Activated CD4-positive, alpha-beta T cell treated with anti-CD3 and anti-CD28 coated beads for 36 hours (primary cell): ENCODE results near the gene RAB20. TPM values are rescaled to one million over a fixed set of nuclear protein-coding genes. Genes with fewer than 3 reads are reported as not detected.
"Not testable (repeated sequence)": the region's sequence is repeated elsewhere in the genome, so short reads cannot be mapped to it uniquely, and the experiment has no call there.

ENCODE experiments used
- ATAC-seq: fragments of 200-7000 bp; cut with Tn5 transposase; one replicate; pipeline ENCODE4 v1.10.0; 2021; ENCODE audit warnings: mild to moderate bottlenecking, moderate library complexity
- CTCF ChIA-PET: fragments of 350-600 bp; sonication (Branson Sonifier 250); formaldehyde crosslinking; loops from one replicate; lab custom pipeline; 2021; ENCODE audit warnings: antibody characterized with exemption; lab: Charles Lee
- POLR2A ChIA-PET: fragments of 350-600 bp; sonication (Branson Sonifier 250); formaldehyde crosslinking; loops from one replicate; lab custom pipeline; 2021; ENCODE audit warnings: antibody characterized with exemption, inconsistent platforms; lab: Charles Lee
- DNase-seq: peaks from one replicate; pipeline ENCODE4 v3.0.0-alpha.2; 2020
- H3K27ac Mint-ChIP-seq: one replicate; pipeline ENCODE4 v1.8.0; 2021; ENCODE audit warnings: mixed read lengths
- H3K27me3 Mint-ChIP-seq: one replicate; pipeline ENCODE4 v1.8.0; 2021; ENCODE audit warnings: mixed read lengths
- H3K36me3 Mint-ChIP-seq: one replicate; pipeline ENCODE4 v1.8.0; 2021; ENCODE audit warnings: low read depth, mixed read lengths
- H3K4me1 Mint-ChIP-seq: one replicate; pipeline ENCODE4 v1.8.0; 2021; ENCODE audit warnings: mixed read lengths
- H3K4me3 Mint-ChIP-seq: one replicate; pipeline ENCODE4 v1.8.0; 2021; ENCODE audit warnings: mild to moderate bottlenecking, moderate library complexity, mixed read lengths
- H3K9me3 Mint-ChIP-seq: one replicate; pipeline ENCODE4 v1.8.0; 2021; ENCODE audit warnings: low read depth, mixed read lengths
- intact Hi-C, 2 experiments: fragments of 100-400 bp; cut with DNase I in 1 of 2; cut with micrococcal nuclease in 1 of 2; formaldehyde crosslinking; loops; one replicate each; pipeline versions ENCODE4 v1.14.2 to v1.15.1; 2022 to 2024; cut with DNase I, micrococcal nuclease
- total RNA-seq, 2 experiments: library from RNA; stranded (reverse); gene quantifications; one replicate each; pipeline ENCODE4 v1.2.3, GENCODE V29; 2021

The RAB20 gene
- total RNA-seq, 2 experiments from 2014 or later = 6.0 to 9.0 TPM

DNA sequence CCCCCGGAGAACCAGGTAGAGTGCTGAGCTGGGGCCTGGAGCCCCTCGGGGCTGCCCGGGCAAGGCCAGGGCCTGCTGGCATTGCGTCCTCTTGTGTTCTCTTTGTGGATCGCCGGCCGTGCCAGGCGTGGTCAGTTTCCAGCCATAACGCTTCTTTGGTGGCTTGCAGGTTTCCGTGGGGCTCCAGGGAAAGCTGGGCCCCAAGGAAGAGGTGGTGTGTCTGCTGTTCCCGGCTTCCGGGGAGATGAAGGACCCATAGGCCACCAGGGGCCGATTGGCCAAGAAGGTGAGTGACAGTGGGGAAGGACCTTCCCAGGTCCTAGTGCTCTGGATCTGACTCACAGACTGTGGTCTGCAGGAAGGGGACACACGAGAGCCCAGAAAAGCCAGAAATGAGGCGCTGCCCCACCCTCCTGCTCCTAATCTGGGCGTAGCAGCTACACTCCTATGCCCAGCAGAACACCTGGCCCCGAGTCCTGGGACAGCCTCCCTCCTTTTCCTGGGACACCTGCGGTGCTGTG is 57.5 kb downstream of the RAB20 start:
- intact Hi-C loops = no loop called here
- ChIA-PET CTCF (no interaction called here), POLR2A (no interaction called here)
- no peak overlapping the region for H3K27ac Mint-ChIP-seq
- H3K4me1 Mint-ChIP-seq = no peaks in the 10 kb centered on the region
- ATAC-seq (no peak), DNase-seq (no peak)
- peaks cover 7% of the 10 kb centered on the region for H3K9me3 Mint-ChIP-seq
- no peaks in the 10 kb centered on the region for H3K36me3 Mint-ChIP-seq
- no peak overlapping the region for H3K4me3 Mint-ChIP-seq
- H3K27me3 Mint-ChIP-seq = peaks cover 11% of the 10 kb centered on the region

DNA sequence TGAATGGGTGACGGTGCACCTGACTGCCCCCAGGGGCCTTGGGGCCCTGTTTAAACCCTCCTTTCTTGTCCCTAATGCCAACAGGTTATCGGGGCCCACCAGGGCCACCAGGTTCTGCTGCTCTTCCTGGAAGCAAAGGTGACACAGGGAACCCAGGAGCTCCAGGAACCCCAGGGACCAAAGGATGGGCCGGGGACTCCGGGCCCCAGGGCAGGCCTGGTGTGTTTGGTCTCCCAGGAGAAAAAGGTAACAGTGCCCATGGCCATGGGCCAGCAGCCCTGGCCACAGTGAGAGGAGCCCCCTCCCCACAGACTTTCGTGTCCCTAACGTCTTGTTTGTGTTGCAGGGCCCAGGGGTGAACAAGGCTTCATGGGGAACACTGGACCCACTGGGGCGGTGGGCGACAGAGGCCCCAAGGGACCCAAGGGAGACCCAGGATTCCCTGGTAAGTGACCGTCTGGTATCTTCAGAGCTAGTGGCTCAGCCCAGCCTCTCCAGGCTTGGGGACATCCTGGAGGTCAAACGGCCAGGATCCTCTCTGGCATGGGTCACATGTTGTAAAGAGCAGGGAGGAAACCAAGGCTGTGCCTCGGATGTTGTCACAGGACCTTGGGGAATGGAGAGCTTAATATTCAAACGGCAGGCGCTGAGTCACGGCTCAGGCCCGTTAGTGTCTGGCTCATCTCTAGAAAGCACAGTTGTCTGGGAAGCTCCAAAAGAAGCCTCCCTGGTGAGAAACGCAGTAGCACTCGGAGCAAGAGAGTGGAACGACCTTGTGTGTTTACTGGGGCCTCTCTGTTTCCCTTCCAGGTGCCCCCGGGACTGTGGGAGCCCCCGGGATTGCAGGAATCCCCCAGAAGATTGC is 58.3 kb downstream of the RAB20 start:
- H3K27ac Mint-ChIP-seq = no peak overlapping the region
- H3K36me3 Mint-ChIP-seq = no peaks in the 10 kb centered on the region
- H3K4me3 Mint-ChIP-seq = no peak overlapping the region
- ChIA-PET POLR2A (no interaction called here), CTCF (no interaction called here)
- intact Hi-C loops = no loop called here
- H3K27me3 Mint-ChIP-seq = peaks cover 11% of the 10 kb centered on the region
- DNase-seq (no peak), ATAC-seq (no peak)
- no peaks in the 10 kb centered on the region for H3K4me1 Mint-ChIP-seq
- H3K9me3 Mint-ChIP-seq = peaks cover 7% of the 10 kb centered on the region

DNA sequence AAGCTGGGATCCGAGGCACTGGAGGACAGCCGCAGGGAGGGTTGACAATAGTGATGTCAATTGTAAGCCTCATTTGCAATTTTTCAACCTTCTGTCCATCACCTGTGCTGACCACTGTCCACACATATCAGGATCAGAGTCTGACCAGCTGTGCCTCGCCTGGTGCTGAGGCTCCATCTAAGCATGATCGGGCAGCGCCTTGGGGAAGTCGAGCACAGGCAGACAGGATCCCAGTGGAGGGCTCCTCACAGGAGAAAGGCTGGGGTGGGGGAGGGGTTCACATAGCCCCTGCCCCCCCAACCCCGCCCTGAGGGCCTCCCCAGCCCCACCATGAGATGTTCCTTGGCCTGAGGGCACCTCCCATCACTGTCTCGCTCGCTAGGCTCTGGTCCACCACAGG is 60.3 kb downstream of the RAB20 start:
- H3K9me3 Mint-ChIP-seq = peaks cover 7% of the 10 kb centered on the region
- H3K27ac Mint-ChIP-seq = no peak overlapping the region
- ATAC-seq = no peak
- intact Hi-C loops = no loop called here
- ChIA-PET POLR2A (no interaction called here), CTCF (interaction anchor here (0.6 kb wide), 1 partner anchor 605 kb away, joined by 4 read pairs; no protein-coding TSS in a partner anchor)
- no peaks in the 10 kb centered on the region for H3K4me1 Mint-ChIP-seq
- no peak for DNase-seq
- H3K4me3 Mint-ChIP-seq = no peak overlapping the region
- H3K36me3 Mint-ChIP-seq = no peaks in the 10 kb centered on the region
- H3K27me3 Mint-ChIP-seq = peaks cover 11% of the 10 kb centered on the region

- POLR2A ChIA-PET = no interaction called here
- no peak for ATAC-seq
- H3K4me1 Mint-ChIP-seq = no peaks in the 10 kb centered on the region
- CTCF ChIA-PET = interaction anchor here (0.6 kb wide), 1 partner anchor 75 kb away, joined by 4 read pairs; no protein-coding TSS in a partner anchor
- H3K4me3 Mint-ChIP-seq = no peak overlapping the region
- no peaks in the 10 kb centered on the region for H3K36me3 Mint-ChIP-seq
- H3K27ac Mint-ChIP-seq = no peak overlapping the region
- intact Hi-C loops = no loop called here
- peaks cover 7% of the 10 kb centered on the region for H3K9me3 Mint-ChIP-seq
- DNase-seq = no peak
- H3K27me3 Mint-ChIP-seq = peaks cover 11% of the 10 kb centered on the region
Measured at GRCh38 chr13:110500341-110500740, 61.2 kb downstream of the RAB20 start.

GRCh38 chr13:110499621-110500281 is 61.8 kb downstream of the RAB20 start:
- Mint-ChIP-seq H3K27ac (no peak overlapping the region), H3K4me3 (no peak overlapping the region), H3K9me3 (peaks cover 7% of the 10 kb centered on the region), H3K36me3 (no peaks in the 10 kb centered on the region), H3K27me3 (peaks cover 11% of the 10 kb centered on the region), H3K4me1 (no peaks in the 10 kb centered on the region)
- ATAC-seq (no peak), DNase-seq (no peak)
- POLR2A ChIA-PET = no interaction called here
- intact Hi-C loops = no loop called here
- CTCF ChIA-PET = interaction anchor here (0.6 kb wide), 1 partner anchor 75 kb away, joined by 4 read pairs; no protein-coding TSS in a partner anchor

DNA sequence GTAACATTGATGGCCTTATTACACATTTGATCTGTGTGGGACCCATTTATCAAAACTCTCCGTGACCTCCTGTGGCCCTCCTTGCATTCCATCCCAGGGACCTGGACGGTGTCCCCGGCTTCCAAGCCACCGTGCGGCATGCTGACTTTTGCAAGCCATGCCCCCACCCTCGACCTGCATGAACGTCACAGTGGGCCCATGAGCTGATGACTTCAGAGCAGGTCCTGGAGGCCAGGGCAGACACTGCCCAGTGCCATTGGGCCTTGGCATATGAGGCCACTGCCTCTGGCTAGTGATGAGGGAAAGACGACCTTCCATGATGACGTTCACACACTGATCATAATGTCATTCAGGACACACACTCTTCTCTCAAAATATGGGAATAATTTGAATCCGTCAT is 62.8 kb downstream of the RAB20 start:
- intact Hi-C loops = no loop called here
- no peak for DNase-seq
- Mint-ChIP-seq H3K4me1 (no peaks in the 10 kb centered on the region), H3K9me3 (peaks cover 7% of the 10 kb centered on the region), H3K27ac (no peak overlapping the region), H3K36me3 (no peaks in the 10 kb centered on the region), H3K4me3 (no peak overlapping the region), H3K27me3 (peaks cover 11% of the 10 kb centered on the region)
- POLR2A ChIA-PET = no interaction called here
- no peak for ATAC-seq
- CTCF ChIA-PET = no interaction called here

- ATAC-seq = no peak
- intact Hi-C loops = no loop called here
Measured at GRCh38 chr13:110498327-110498726, 63.2 kb downstream of the RAB20 start.

GRCh38 chr13:110497896-110498295 is 63.6 kb downstream of the RAB20 start:
- ATAC-seq, CTCF ChIA-PET, intact Hi-C loops, H3K4me3 Mint-ChIP-seq, H3K36me3 Mint-ChIP-seq, DNase-seq, H3K27ac Mint-ChIP-seq, POLR2A ChIA-PET, H3K4me1 Mint-ChIP-seq, H3K9me3 Mint-ChIP-seq: not testable (repeated sequence)
- H3K27me3 Mint-ChIP-seq = peaks cover 11% of the 10 kb centered on the region

More at GRCh38 chr13:110498327-110498726, 63.2 kb downstream of the RAB20 start:
- Mint-ChIP-seq H3K9me3 (peaks cover 7% of the 10 kb centered on the region), H3K27ac (no peak overlapping the region), H3K36me3 (no peaks in the 10 kb centered on the region), H3K4me1 (no peaks in the 10 kb centered on the region), H3K27me3 (peaks cover 11% of the 10 kb centered on the region), H3K4me3 (no peak overlapping the region)
- CTCF ChIA-PET = no interaction called here
- POLR2A ChIA-PET = no interaction called here
- no peak for DNase-seq

DNA sequence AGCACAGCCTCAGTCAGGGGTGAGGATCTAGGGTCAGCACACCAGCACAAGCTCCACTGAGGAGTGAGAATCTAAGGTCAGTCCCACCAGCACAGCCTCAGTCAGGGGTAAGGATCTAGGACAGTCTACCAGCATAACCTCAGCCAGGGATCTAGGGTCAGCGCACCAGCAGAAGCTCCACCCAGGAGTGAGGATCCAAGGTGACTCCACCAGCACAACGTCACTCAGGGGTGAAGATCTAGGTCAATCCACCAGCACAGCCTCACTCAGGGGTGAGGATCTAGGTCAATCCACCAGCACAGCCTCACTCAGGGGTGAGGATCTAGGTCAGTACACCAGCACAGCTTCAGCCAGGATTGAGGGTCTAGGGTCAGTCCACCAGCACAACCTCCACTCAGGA is 64.5 kb downstream of the RAB20 start:
- no peak overlapping the region for H3K27ac Mint-ChIP-seq
- intact Hi-C loops = no loop called here
- ChIA-PET POLR2A (no interaction called here), CTCF (no interaction called here)
- DNase-seq = no peak
- peaks cover 10% of the 10 kb centered on the region for H3K27me3 Mint-ChIP-seq
- no peak for ATAC-seq
- H3K4me1 Mint-ChIP-seq = no peaks in the 10 kb centered on the region
- H3K36me3 Mint-ChIP-seq = no peaks in the 10 kb centered on the region
- no peak overlapping the region for H3K4me3 Mint-ChIP-seq
- peaks cover 7% of the 10 kb centered on the region for H3K9me3 Mint-ChIP-seq

DNA sequence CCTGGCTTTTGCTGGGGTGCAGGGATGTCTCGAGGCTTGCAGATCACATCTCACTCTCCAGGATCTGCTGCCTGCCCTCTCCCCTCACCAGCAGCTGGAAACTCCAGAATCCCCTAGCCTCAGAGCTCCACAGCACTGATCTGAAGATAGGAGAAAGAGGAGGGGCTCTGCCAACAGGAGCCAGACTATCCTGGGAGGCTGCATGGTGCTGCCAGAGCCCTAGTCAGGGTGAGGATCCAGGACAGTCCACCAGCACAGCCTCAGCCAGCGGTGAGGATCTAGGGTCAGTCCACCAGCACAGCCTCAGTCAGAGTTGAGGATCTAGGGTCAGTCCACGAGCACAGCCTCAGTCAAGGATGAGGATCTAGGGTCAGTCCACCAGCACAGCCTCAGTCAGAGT is 65.2 kb downstream of the RAB20 start:
- Mint-ChIP-seq H3K36me3 (no peaks in the 10 kb centered on the region), H3K27me3 (peaks cover 5% of the 10 kb centered on the region), H3K4me1 (no peaks in the 10 kb centered on the region), H3K4me3 (no peak overlapping the region), H3K27ac (no peak overlapping the region), H3K9me3 (peaks cover 7% of the 10 kb centered on the region)
- DNase-seq (no peak), ATAC-seq (no peak)
- CTCF ChIA-PET = no interaction called here
- intact Hi-C loops = no loop called here
- POLR2A ChIA-PET = no interaction called here

- ATAC-seq (no peak), DNase-seq (no peak)
- CTCF ChIA-PET = no interaction called here
- H3K27me3 Mint-ChIP-seq = peaks cover 3% of the 10 kb centered on the region
- H3K4me3 Mint-ChIP-seq = no peak overlapping the region
- POLR2A ChIA-PET = no interaction called here
- H3K36me3 Mint-ChIP-seq = no peaks in the 10 kb centered on the region
- peaks cover 7% of the 10 kb centered on the region for H3K9me3 Mint-ChIP-seq
- H3K4me1 Mint-ChIP-seq = no peaks in the 10 kb centered on the region
- intact Hi-C loops = no loop called here
- no peak overlapping the region for H3K27ac Mint-ChIP-seq
Measured at GRCh38 chr13:110495881-110496280, 65.6 kb downstream of the RAB20 start.

GRCh38 chr13:110495376-110495775 is 66.1 kb downstream of the RAB20 start:
- CTCF ChIA-PET = no interaction called here
- no peaks in the 10 kb centered on the region for H3K36me3 Mint-ChIP-seq
- DNase-seq (no peak), ATAC-seq (no peak)
- H3K9me3 Mint-ChIP-seq = peaks cover 4% of the 10 kb centered on the region
- intact Hi-C loops = no loop called here
- no peaks in the 10 kb centered on the region for H3K4me1 Mint-ChIP-seq
- H3K27me3 Mint-ChIP-seq = no peaks in the 10 kb centered on the region
- POLR2A ChIA-PET = no interaction called here
- no peak overlapping the region for H3K27ac Mint-ChIP-seq
- H3K4me3 Mint-ChIP-seq = no peak overlapping the region
